NB4 (cell line): ENCODE results near the gene ZMYM1.

Experiments
- DNase-seq: peaks from one replicate; pipeline ENCODE4 v3.0.0; 2010; ENCODE audit warnings: low read depth
- H3K4me3 ChIP-seq: one replicate; pipeline ENCODE4 v1.5.1; 2011; ENCODE audit warnings: mild to moderate bottlenecking, low read depth, low read length, moderate library complexity
- MYC ChIP-seq: IDR thresholded peaks from 2 replicates; pipeline ENCODE4 v1.6.1; 2011; ENCODE audit warnings: low read depth, low read length
- POLR2A ChIP-seq: IDR thresholded peaks from 2 replicates; pipeline ENCODE4 v1.6.1; 2011; ENCODE audit warnings: mild to moderate bottlenecking; ENCODE audit not compliant: insufficient read length; ENCODE audit errors: extremely low read depth
- TF ChIP-seq, protein P1 (sequence below): IDR thresholded peaks from 2 replicates; pipeline ENCODE4 v1.6.1; 2011; ENCODE audit warnings: low read depth, low read length
- TF ChIP-seq, protein P2 (sequence below): IDR thresholded peaks from one replicate; pipeline ENCODE4 v1.5.1; 2012; ENCODE audit warnings: low read depth, low read length

The ZMYM1 gene

DNA sequence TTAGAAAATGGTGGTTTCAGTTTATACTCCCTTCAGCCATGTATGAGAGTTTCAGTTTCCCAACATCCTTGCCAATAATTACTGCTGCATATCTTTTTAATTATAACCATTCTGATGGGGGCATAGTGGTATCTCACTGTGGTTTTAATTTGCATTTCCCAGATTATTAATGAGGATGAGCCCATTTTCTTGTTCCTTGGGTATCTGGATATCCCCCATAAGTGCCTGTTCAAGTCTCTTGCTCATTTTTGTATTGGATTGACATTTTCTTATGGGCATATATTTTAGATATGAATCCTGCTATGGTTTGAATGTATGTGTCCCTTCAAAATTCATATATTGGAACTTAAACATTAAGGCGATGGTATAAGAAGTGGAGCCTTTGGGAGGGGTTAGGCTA lies 45.8 kb upstream of the ZMYM1 start:
- DNase-seq, result no peak
- TF ChIP-seq MYC (no peak), POLR2A (no peak)
- TF ChIP-seq, protein P1, sequence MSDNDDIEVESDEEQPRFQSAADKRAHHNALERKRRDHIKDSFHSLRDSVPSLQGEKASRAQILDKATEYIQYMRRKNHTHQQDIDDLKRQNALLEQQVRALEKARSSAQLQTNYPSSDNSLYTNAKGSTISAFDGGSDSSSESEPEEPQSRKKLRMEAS, result no peak
- TF ChIP-seq, protein P2, sequence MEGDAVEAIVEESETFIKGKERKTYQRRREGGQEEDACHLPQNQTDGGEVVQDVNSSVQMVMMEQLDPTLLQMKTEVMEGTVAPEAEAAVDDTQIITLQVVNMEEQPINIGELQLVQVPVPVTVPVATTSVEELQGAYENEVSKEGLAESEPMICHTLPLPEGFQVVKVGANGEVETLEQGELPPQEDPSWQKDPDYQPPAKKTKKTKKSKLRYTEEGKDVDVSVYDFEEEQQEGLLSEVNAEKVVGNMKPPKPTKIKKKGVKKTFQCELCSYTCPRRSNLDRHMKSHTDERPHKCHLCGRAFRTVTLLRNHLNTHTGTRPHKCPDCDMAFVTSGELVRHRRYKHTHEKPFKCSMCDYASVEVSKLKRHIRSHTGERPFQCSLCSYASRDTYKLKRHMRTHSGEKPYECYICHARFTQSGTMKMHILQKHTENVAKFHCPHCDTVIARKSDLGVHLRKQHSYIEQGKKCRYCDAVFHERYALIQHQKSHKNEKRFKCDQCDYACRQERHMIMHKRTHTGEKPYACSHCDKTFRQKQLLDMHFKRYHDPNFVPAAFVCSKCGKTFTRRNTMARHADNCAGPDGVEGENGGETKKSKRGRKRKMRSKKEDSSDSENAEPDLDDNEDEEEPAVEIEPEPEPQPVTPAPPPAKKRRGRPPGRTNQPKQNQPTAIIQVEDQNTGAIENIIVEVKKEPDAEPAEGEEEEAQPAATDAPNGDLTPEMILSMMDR, result no peak
- H3K4me3 ChIP-seq, result no peak overlapping the region

DNA sequence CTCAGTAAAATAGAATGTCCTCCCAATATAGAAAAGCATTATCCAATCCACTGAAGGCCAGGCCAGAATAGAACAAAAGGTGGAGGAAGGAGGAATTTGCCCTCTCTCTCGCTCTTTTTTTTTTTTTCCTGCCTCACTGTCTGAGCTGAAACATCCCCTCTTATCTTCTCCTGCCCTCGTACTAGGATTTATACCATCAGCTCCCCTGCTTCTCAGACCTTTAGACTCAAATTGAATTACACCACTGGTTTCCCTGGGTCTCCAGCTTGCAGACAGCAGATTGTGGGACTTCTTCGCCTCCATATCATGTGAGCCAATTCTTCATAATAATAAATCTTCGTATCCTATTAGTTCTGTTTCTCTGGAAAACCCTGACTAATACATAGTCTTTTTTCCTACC lies 42.6 kb upstream of the ZMYM1 start:
- no peak overlapping the region for H3K4me3 ChIP-seq
- no peak for DNase-seq
- TF ChIP-seq, protein P2, result no peak
- TF ChIP-seq, protein P1, result no peak
- TF ChIP-seq MYC (no peak), POLR2A (no peak)

DNA sequence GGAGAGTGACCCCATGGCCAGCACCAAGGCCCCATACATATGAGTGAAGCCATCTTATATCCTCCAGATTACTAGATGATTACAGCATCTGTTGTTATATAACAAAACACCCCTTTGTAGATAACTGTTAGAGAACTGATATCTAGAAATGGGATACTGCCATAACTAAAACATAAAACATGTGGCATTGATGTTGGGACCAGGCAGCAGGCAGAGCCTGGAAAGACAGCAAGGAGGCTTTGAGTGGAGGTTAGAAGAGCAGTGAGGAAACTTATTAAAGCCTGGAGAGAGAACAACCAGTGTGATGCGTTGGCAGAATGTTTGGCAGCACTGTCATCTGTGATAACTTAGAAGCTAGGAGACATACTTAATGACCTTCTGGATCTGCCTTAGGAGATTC lies 42.0 kb upstream of the ZMYM1 start:
- no peak overlapping the region for H3K4me3 ChIP-seq
- no peak for DNase-seq
- TF ChIP-seq, protein P2, result no peak
- TF ChIP-seq, protein P1, result no peak
- TF ChIP-seq MYC (no peak), POLR2A (no peak)

DNA sequence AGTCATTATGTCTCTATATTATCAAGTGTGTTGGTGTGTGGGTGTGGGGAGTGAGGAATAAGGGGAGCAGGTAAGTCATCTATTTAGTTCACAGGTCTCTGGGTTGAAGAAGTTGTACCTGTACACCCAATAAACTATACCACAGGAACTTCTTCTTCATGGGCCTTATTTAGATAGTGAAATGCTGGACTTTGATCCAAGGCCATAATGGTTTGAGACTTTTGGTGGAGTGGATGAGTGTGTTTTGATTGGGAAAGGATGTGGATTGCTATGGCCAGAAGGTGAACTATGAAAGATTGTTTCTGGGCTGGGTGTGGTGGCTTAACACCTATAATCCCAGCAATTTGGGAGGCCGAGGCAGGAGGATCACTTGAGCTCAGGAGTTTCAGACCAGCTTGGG lies 40.5 kb upstream of the ZMYM1 start:
- no peak for DNase-seq
- TF ChIP-seq MYC (no peak), POLR2A (no peak)
- TF ChIP-seq, protein P2, result no peak
- TF ChIP-seq, protein P1, result no peak
- H3K4me3 ChIP-seq, result no peak overlapping the region

DNA sequence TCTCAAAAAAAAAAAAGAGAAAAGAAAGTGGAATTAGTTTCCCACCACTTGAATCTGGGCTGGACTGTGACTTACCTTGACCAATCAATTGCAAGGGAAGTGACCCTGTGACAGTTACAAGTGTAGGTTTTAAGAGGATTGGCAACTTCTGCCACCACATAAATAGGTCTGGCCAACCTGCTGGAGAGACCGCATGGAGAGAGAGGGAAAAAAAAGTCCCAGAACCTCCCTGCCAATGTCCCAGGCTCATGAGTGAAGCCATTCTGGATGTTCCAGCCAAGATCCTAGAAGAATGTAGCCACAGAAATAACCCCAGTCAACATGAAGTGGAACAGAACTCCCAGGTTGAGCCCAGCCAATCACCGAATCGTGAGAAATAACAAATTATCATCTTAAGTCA lies 35.7 kb upstream of the ZMYM1 start:
- no peak for TF ChIP-seq POLR2A
- no peak for TF ChIP-seq MYC
- TF ChIP-seq, protein P1, result no peak

DNA sequence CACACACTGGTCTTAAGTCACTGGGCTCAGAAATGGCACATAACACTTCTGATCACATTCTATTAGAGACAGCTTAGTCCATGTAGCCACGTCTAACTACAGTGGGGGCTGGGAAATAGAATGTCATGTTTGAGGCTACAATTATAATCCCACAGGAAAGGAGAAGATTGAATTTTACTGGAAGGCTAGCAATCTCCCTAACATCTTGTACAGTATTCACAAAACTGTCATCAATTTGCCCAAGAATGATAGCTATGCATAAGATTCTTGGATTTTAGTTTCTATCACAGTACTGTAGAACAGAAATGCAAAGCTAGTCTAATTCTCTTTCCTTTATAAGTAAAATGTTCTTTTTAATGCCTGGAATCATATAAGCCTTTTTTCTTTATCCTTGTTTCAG lies 34.8 kb upstream of the ZMYM1 start:
- TF ChIP-seq MYC, result no peak
- TF ChIP-seq, protein P1, result no peak
- TF ChIP-seq, protein P2, result no peak
- TF ChIP-seq POLR2A, result no peak
- no peak for DNase-seq
- no peak overlapping the region for H3K4me3 ChIP-seq

More for the DNA sequence above, 35.7 kb upstream of the ZMYM1 start:
- no peak overlapping the region for H3K4me3 ChIP-seq
- DNase-seq, result no peak
